Liver (tissue), 9 donors: ENCODE data around the gene COL8A1. TPM values are rescaled to one million over a fixed set of nuclear protein-coding genes. Genes with fewer than 3 reads are reported as not detected.

ENCODE experiments used
- DNase-seq: peaks from one replicate; pipeline ENCODE4 v3.0.0-alpha.2; 2017; ENCODE audit warnings: low spot score
- H3K27ac ChIP-seq, 2 donors: one replicate each; pipeline ENCODE4 v1.7.0; 2013; ENCODE audit warnings: inconsistent platforms in 2 of 2, low read length in 2 of 2, control low read depth in 1 of 2, low read depth in 1 of 2, mild to moderate bottlenecking in 1 of 2
- H3K27me3 ChIP-seq, 4 donors: one replicate each; pipeline versions ENCODE4 v1.6.1 to v1.7.0; 2013; ENCODE audit warnings: low read length in 3 of 4, inconsistent platforms in 1 of 4, mild to moderate bottlenecking in 1 of 4, moderate library complexity in 1 of 4; ENCODE audit not compliant: control insufficient read depth in 4 of 4, insufficient read depth in 4 of 4
- H3K36me3 ChIP-seq, 4 donors: one replicate each; pipeline versions ENCODE4 v1.6.1 to v1.7.0; 2013; ENCODE audit warnings: low read length in 3 of 4, mild to moderate bottlenecking in 3 of 4, low read depth in 1 of 4, moderate library complexity in 1 of 4; ENCODE audit not compliant: control insufficient read depth in 4 of 4, insufficient read depth in 3 of 4
- H3K4me1 ChIP-seq, 4 donors: one replicate each; pipeline versions ENCODE4 v1.6.1 to v1.7.0; 2013; ENCODE audit warnings: low read length in 3 of 4, mild to moderate bottlenecking in 3 of 4, moderate library complexity in 1 of 4; ENCODE audit not compliant: control insufficient read depth in 4 of 4, insufficient read depth in 4 of 4
- H3K4me3 ChIP-seq, 3 donors: one replicate each; pipeline versions ENCODE4 v1.6.1 to v1.7.0; 2013; ENCODE audit warnings: low read length in 3 of 3, control low read depth in 1 of 3, low read depth in 1 of 3, mild to moderate bottlenecking in 1 of 3
- H3K9ac ChIP-seq, 2 donors: one replicate each; pipeline ENCODE4 v1.7.0; 2013; ENCODE audit warnings: low read length in 2 of 2, mild to moderate bottlenecking in 2 of 2, moderate library complexity in 2 of 2, control low read depth in 1 of 2, low read depth in 1 of 2
- H3K9me3 ChIP-seq, 4 donors: one replicate each; pipeline versions ENCODE4 v1.6.1 to v1.7.0; 2013; ENCODE audit warnings: low read length in 3 of 4; ENCODE audit not compliant: control insufficient read depth in 4 of 4
- EGR1 ChIP-seq, 2 donors: IDR thresholded peaks; 2 replicates each; pipeline ENCODE4 v1.6.1; 2016 to 2018; ENCODE audit warnings: antibody characterized with exemption in 2 of 2, low read depth in 2 of 2
- GABPA ChIP-seq, 2 donors: IDR thresholded peaks in 1 of 2; conservative IDR thresholded peaks in 1 of 2; 2 replicates each; pipeline ENCODE4 v1.6.1; 2016; ENCODE audit warnings: antibody characterized with exemption in 2 of 2, mild to moderate bottlenecking in 1 of 2, moderate library complexity in 1 of 2
- HNF4A ChIP-seq, 2 donors: conservative IDR thresholded peaks; 2 replicates each; pipeline ENCODE4 v1.6.1; 2016; ENCODE audit warnings: antibody characterized with exemption in 2 of 2, mild to moderate bottlenecking in 2 of 2
- HNF4G ChIP-seq: IDR thresholded peaks from 2 replicates; pipeline ENCODE4 v1.6.1; 2016; ENCODE audit warnings: antibody characterized with exemption
- MAX ChIP-seq: IDR thresholded peaks from 2 replicates; pipeline ENCODE4 v1.6.1; 2016; ENCODE audit warnings: antibody characterized with exemption
- NR2F2 ChIP-seq: IDR thresholded peaks from 2 replicates; pipeline ENCODE4 v1.6.1; 2016; ENCODE audit warnings: antibody characterized with exemption
- RXRA ChIP-seq, 2 donors: IDR thresholded peaks; 2 replicates each; pipeline ENCODE4 v1.6.1; 2017 to 2018; ENCODE audit warnings: antibody characterized with exemption in 2 of 2, mild to moderate bottlenecking in 1 of 2
- SP1 ChIP-seq: IDR thresholded peaks from 2 replicates; pipeline ENCODE4 v1.6.1; 2018; ENCODE audit warnings: antibody characterized with exemption, mild to moderate bottlenecking
- YY1 ChIP-seq: IDR thresholded peaks from 2 replicates; pipeline ENCODE4 v1.6.1; 2016; ENCODE audit warnings: antibody characterized with exemption, mild to moderate bottlenecking
- WGBS: extraction: QIAGEN DNeasy Blood & Tissue Kit; methylation state at CpG from one replicate; pipeline ENCODE4 v1.1.7; 2013; 5-methylcytosine and 5-hydroxymethylcytosine counted together
- polyA plus RNA-seq, 2 donors: library from polyadenylated mRNA; stranded (reverse) in 1 of 2; unstranded in 1 of 2; fragments of 200-250 nt in 1 of 2; fragments of >200 nt in 1 of 2; fragmentation: Nextera tagmentation in 1 of 2; extraction: Ambion mirVana in 1 of 2; gene quantifications; one replicate each; pipeline versions ENCODE4 v1.2.1 to v1.2.3, GENCODE V29; 2013 to 2015
- total RNA-seq, 2 donors: library from RNA; depleted of rRNA; stranded (reverse); fragments of >200 nt; gene quantifications; one replicate each; pipeline ENCODE4 v1.2.3, GENCODE V29; 2014
- TF ChIP-seq, protein P1 (sequence below): IDR thresholded peaks from 2 replicates; pipeline ENCODE4 v1.6.1; 2016; ENCODE audit warnings: antibody characterized with exemption, mild to moderate bottlenecking
- TF ChIP-seq, protein P2 (sequence below): fragments of 150-350 bp; IDR thresholded peaks from 2 replicates; pipeline ENCODE4 v1.5.1; 2017; ENCODE audit warnings: improper control_type of control experiment, low read depth, low read length; ENCODE audit not compliant: missing input control
- TF ChIP-seq, protein P3 (sequence below): IDR thresholded peaks from 2 replicates; pipeline ENCODE4 v1.6.1; 2016; ENCODE audit warnings: antibody characterized with exemption
- donor health status: healthy.
- donor health status: healthy.
- donor health status: healthy.
- donor health status: healthy.
- donor health status: healthy.

Gene COL8A1
- total and polyA plus RNA-seq, 4 donors: 0.14 to 2.2 (median 1.0) TPM

GRCh38 chr3:99678896-99679295 lies 40.5 kb downstream of the COL8A1 start:
- WGBS: 79% methylated on average over 2 of the region's 2 CpGs
- Histone ChIP-seq H3K9ac (no peak overlapping the region), H3K36me3 (no peaks in the 10 kb centered on the region), H3K27ac (no peak overlapping the region), H3K4me3 (no peak overlapping the region), H3K27me3 (peaks cover 0 to 4% (median 1%) of the 10 kb centered on the region in 4 donors), H3K4me1 (no peaks in the 10 kb centered on the region), H3K9me3 (no peaks in the 10 kb centered on the region)
- DNase-seq: no peak
- TF ChIP-seq GABPA (IDR thresholded peaks at IDR 0.05 in 1 of 2, conservative IDR thresholded peaks at IDR 0.05 in 1 of 2) (no peak), YY1 (no peak), HNF4G (no peak), SP1 (no peak), MAX (no peak), RXRA (IDR thresholded peaks at IDR 0.05) (no peak), NR2F2 (no peak)
- TF ChIP-seq, protein P1, sequence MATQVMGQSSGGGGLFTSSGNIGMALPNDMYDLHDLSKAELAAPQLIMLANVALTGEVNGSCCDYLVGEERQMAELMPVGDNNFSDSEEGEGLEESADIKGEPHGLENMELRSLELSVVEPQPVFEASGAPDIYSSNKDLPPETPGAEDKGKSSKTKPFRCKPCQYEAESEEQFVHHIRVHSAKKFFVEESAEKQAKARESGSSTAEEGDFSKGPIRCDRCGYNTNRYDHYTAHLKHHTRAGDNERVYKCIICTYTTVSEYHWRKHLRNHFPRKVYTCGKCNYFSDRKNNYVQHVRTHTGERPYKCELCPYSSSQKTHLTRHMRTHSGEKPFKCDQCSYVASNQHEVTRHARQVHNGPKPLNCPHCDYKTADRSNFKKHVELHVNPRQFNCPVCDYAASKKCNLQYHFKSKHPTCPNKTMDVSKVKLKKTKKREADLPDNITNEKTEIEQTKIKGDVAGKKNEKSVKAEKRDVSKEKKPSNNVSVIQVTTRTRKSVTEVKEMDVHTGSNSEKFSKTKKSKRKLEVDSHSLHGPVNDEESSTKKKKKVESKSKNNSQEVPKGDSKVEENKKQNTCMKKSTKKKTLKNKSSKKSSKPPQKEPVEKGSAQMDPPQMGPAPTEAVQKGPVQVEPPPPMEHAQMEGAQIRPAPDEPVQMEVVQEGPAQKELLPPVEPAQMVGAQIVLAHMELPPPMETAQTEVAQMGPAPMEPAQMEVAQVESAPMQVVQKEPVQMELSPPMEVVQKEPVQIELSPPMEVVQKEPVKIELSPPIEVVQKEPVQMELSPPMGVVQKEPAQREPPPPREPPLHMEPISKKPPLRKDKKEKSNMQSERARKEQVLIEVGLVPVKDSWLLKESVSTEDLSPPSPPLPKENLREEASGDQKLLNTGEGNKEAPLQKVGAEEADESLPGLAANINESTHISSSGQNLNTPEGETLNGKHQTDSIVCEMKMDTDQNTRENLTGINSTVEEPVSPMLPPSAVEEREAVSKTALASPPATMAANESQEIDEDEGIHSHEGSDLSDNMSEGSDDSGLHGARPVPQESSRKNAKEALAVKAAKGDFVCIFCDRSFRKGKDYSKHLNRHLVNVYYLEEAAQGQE: no peak
- TF ChIP-seq, protein P2, sequence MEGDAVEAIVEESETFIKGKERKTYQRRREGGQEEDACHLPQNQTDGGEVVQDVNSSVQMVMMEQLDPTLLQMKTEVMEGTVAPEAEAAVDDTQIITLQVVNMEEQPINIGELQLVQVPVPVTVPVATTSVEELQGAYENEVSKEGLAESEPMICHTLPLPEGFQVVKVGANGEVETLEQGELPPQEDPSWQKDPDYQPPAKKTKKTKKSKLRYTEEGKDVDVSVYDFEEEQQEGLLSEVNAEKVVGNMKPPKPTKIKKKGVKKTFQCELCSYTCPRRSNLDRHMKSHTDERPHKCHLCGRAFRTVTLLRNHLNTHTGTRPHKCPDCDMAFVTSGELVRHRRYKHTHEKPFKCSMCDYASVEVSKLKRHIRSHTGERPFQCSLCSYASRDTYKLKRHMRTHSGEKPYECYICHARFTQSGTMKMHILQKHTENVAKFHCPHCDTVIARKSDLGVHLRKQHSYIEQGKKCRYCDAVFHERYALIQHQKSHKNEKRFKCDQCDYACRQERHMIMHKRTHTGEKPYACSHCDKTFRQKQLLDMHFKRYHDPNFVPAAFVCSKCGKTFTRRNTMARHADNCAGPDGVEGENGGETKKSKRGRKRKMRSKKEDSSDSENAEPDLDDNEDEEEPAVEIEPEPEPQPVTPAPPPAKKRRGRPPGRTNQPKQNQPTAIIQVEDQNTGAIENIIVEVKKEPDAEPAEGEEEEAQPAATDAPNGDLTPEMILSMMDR: no peak

DNA sequence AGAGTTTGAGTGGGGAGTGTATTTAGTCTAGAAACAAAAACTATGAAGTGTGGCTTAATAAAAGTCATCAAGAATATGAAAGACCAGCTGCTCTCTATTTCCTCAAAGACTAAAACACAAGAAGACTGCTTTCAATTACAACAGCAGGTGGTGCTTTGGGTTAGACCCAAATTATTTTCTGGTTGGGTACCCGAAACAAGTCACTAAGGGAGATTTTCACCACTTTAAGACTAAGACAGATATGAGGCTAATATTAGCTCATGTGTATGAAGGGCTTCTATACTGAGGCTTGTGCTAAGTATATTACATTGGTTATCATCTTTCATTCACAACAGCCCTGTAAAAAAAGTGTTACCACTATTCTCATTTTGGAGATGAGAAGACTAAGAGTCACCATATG lies 43.1 kb downstream of the COL8A1 start:
- Histone ChIP-seq H3K9ac (no peak overlapping the region), H3K9me3 (no peaks in the 10 kb centered on the region), H3K27ac (no peak overlapping the region), H3K36me3 (no peaks in the 10 kb centered on the region), H3K27me3 (peaks cover 0 to 3% (median 0%) of the 10 kb centered on the region in 4 donors), H3K4me1 (no peaks in the 10 kb centered on the region), H3K4me3 (no peak overlapping the region)
- TF ChIP-seq EGR1 (IDR thresholded peaks at IDR 0.05; ENCODE audit: low read depth in 2 of 2) (no peak), HNF4G (no peak), MAX (no peak), HNF4A (conservative IDR thresholded peaks at IDR 0.05) (no peak)
- TF ChIP-seq, protein P3, sequence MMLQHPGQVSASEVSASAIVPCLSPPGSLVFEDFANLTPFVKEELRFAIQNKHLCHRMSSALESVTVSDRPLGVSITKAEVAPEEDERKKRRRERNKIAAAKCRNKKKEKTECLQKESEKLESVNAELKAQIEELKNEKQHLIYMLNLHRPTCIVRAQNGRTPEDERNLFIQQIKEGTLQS: no peak
- DNase-seq: no peak
- 59% methylated on average over 1 of the region's 1 CpG for WGBS

GRCh38 chr3:99681976-99682375 lies 43.6 kb downstream of the COL8A1 start:
- H3K4me1 ChIP-seq: no peaks in the 10 kb centered on the region
- H3K9ac ChIP-seq: no peak overlapping the region
- no peak overlapping the region for H3K27ac ChIP-seq
- TF ChIP-seq HNF4G (no peak), GABPA (IDR thresholded peaks at IDR 0.05 in 1 of 2, conservative IDR thresholded peaks at IDR 0.05 in 1 of 2) (no peak), HNF4A (conservative IDR thresholded peaks at IDR 0.05) (no peak), EGR1 (IDR thresholded peaks at IDR 0.05; ENCODE audit: low read depth in 2 of 2) (no peak), RXRA (IDR thresholded peaks at IDR 0.05) (no peak), SP1 (no peak)
- TF ChIP-seq, protein P2: no peak
- H3K9me3 ChIP-seq: no peaks in the 10 kb centered on the region
- DNase-seq: no peak
- 91% methylated on average over 9 of the region's 9 CpGs for WGBS
- no peaks in the 10 kb centered on the region for H3K36me3 ChIP-seq
- H3K4me3 ChIP-seq: no peak overlapping the region
- peaks cover 0 to 3% (median 0%) of the 10 kb centered on the region in 4 donors for H3K27me3 ChIP-seq
